Neural cell (in vitro differentiated cells): ENCODE data around the gene PMPCA.
"Not testable (repeated sequence)": the region's sequence is repeated elsewhere in the genome, so short reads cannot be mapped to it uniquely, and the experiment has no call there.

ENCODE experiments used
- CTCF ChIP-seq: fragments of 450-650 bp; IDR thresholded peaks from 2 replicates; pipeline ENCODE4 v1.5.1; 2014; ENCODE audit warnings: antibody characterized with exemption, mild to moderate bottlenecking, moderate library complexity; ENCODE audit not compliant: poor library complexity, severe bottlenecking
- EP300 ChIP-seq: fragments of 450-650 bp; conservative IDR thresholded peaks from 2 replicates; pipeline ENCODE4 v1.6.1; 2014; ENCODE audit warnings: antibody characterized with exemption, mild to moderate bottlenecking, moderate library complexity; ENCODE audit not compliant: poor library complexity, severe bottlenecking
- EZH2 ChIP-seq: fragments of 200-600, 300-800 bp; shearing (Covaris generic), sonication (generic); IDR thresholded peaks from 2 replicates; pipeline ENCODE4 v1.6.1; 2014; ENCODE audit warnings: antibody characterized with exemption, low read length, borderline replicate concordance, mild to moderate bottlenecking; ENCODE audit not compliant: insufficient read depth, poor library complexity, severe bottlenecking
- MXI1 ChIP-seq: fragments of 450-650 bp; conservative IDR thresholded peaks from 2 replicates; pipeline ENCODE4 v1.6.1; 2014; ENCODE audit warnings: antibody characterized with exemption, mild to moderate bottlenecking; ENCODE audit not compliant: poor library complexity, severe bottlenecking
- POLR2AphosphoS5 ChIP-seq: IDR thresholded peaks from 2 replicates; pipeline ENCODE4 v1.6.1; 2012
- RAD21 ChIP-seq: fragments of 450-650 bp; conservative IDR thresholded peaks from 2 replicates; pipeline ENCODE4 v1.6.1; 2014; ENCODE audit warnings: antibody characterized with exemption, mild to moderate bottlenecking, moderate library complexity
- TAF1 ChIP-seq: IDR thresholded peaks from 2 replicates; pipeline ENCODE4 v1.6.1; 2012; ENCODE audit warnings: low read depth
- TF ChIP-seq, protein P1 (sequence below): IDR thresholded peaks from 2 replicates; pipeline ENCODE4 v1.6.1; 2012; ENCODE audit warnings: borderline replicate concordance

DNA sequence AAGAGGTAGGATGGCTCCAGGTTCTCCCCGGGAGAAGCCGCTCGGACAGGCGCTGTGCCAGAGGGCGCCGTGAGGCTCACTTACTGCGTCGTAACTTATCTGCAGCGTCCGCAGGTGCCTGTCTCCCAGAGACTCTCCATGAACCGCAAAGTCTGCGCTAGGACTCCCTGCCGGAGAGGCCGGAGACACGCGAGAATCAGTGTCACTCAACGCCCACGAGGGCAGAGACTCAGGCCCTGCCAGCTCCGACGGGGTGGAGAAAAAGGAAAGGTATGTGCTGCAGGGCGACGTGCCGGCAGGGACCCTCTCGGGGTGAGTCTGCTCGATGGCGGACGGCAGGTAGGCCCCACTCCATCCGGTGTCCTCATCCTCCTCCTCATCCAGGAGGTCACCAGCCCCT is 3.4 kb upstream of the PMPCA start:
- TF ChIP-seq MXI1, TAF1, CTCF, RAD21, EZH2, POLR2AphosphoS5, EP300: not testable (repeated sequence)
- TF ChIP-seq, protein P1, sequence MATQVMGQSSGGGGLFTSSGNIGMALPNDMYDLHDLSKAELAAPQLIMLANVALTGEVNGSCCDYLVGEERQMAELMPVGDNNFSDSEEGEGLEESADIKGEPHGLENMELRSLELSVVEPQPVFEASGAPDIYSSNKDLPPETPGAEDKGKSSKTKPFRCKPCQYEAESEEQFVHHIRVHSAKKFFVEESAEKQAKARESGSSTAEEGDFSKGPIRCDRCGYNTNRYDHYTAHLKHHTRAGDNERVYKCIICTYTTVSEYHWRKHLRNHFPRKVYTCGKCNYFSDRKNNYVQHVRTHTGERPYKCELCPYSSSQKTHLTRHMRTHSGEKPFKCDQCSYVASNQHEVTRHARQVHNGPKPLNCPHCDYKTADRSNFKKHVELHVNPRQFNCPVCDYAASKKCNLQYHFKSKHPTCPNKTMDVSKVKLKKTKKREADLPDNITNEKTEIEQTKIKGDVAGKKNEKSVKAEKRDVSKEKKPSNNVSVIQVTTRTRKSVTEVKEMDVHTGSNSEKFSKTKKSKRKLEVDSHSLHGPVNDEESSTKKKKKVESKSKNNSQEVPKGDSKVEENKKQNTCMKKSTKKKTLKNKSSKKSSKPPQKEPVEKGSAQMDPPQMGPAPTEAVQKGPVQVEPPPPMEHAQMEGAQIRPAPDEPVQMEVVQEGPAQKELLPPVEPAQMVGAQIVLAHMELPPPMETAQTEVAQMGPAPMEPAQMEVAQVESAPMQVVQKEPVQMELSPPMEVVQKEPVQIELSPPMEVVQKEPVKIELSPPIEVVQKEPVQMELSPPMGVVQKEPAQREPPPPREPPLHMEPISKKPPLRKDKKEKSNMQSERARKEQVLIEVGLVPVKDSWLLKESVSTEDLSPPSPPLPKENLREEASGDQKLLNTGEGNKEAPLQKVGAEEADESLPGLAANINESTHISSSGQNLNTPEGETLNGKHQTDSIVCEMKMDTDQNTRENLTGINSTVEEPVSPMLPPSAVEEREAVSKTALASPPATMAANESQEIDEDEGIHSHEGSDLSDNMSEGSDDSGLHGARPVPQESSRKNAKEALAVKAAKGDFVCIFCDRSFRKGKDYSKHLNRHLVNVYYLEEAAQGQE, result not testable (repeated sequence)
